Stimulated activated CD4-positive, alpha-beta T cell treated with anti-CD3 and anti-CD28 coated beads, TNF-alpha, amount 100 ng/mL, for 24 hours (primary cell): ENCODE data around the gene PCYT1A.
"Not testable (repeated sequence)": the region's sequence is repeated elsewhere in the genome, so short reads cannot be mapped to it uniquely, and the experiment has no call there.

Experiments
- DNase-seq, 3 experiments: peaks; one replicate each; pipeline ENCODE4 v3.0.0-alpha.2; 2020; ENCODE audit warnings: low read depth in 3 of 3

Gene PCYT1A

DNA sequence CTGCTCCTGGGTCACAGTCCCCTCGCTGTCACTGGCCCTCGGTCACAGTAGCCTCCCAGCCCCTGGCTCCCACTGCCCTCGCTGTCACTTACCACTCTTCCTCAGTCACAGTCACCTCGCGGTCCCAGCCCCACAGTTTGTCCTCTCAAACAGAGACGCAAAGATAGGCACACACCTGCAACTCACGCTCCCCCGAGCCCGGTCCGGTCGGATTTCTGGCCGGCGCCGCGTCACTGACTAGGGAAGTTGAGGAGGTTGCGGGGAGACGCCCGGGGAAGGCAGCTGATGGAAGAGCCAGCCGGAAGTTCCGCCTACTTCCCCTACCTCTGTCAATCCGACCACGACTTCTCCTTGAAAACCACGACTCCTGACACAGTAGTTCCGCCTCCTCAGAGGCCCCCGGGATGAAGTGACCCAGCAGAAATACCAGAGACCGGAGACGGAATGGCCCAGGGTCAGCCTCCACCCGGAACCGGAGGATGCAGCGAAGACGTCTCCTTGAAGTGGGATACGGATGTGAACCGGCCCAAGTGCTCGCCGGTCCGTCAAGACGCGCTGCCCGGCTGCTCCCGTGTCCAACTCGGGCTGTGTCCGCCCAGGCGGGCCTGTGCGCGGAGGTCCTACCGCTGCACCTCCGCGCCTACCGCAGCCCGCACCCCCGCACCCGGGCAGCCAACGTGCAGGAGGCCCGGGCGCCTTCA, at the start of gene PCYT1A:
Gene PCYT1A, minus strand, starts transcription at position 287 of the 701 bp plus-strand sequence. CDS start 17,195 bp downstream, outside the sequence.
- DNase-seq, result peak; percentile 55 to 79 (median 65)

DNA sequence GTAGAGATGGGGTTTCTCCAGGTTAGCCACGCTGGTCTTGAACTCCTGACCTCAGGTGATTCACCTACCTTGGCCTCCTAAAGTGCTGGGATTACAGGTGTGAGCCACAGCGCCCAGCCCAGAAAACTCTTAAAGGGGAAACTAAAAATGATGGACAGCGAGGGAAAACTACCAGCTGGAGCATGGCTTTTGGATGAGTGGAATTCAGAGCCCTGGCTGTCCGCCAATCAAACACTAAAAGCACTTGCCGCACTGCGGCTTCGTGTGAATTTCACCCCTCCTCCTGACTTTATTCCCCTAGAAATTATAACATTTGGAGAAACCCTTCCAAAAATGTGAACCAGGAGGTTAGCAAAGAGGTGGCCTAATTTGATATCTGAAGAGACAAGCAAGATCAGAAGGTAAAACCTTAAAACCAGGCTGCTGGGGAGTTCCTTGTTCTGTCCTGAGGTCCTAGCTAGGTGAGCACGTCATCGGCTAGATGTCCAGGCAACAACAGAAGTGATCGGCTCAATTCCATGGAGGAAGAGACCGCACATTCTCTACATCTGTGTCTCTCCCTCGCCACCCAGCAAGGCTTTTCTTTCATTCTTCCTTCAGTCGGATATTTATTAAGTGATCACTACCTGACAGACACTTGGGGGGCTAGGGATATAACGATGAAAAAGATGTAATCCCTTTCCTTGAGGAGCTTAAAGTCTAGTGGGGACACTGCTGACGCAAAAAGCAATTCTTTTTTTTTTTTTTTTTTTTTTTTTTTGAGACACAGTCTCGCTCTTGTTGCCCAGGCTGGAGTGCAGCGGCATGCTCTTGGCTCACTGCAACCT, 49.0 kb upstream of the PCYT1A start:
- no peak for DNase-seq

DNA sequence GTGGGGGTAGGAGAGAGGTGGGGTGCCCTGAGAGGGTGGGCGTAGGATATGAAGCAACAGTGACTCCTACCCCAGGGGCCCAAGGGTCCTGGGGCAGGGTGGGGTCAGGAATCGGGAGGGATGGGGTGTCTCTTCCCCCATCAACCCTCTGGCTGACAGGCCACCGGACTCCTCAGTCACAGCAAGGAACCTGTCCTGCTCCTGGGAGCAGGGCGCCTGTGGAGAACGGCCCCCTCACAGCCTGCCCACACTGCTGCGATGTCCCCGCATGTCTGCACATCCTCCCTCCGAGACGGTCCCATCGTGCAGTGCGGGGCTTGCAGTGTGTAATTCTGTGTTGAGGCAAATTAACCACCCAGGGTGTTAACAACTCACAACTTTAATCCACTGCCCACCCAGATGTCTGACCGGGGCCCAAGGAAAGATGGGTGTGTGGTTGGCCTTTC, 48.0 kb upstream of the PCYT1A start:
- DNase-seq, result no peak

DNA sequence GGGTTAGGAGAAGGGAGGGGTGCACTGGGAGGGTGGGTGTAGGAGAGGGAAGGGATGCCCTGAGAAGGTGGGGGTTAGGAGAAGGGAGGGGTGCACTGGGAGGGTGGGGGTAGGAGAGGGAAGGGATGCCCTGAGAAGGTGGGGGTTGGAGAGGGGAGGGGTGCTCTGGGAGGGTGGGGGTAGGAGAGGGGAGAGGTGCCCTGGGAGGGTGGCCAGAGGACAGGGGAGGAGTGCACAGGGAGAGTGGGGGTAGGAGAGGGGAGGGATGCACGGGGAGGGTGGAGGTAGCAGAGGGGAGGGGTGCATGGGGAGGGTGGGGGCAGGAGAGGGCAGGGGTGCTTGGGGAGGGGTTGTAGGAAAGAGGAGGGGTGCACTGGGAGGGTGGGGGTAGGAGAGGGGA, 47.5 kb upstream of the PCYT1A start:
- DNase-seq, result no peak

DNA sequence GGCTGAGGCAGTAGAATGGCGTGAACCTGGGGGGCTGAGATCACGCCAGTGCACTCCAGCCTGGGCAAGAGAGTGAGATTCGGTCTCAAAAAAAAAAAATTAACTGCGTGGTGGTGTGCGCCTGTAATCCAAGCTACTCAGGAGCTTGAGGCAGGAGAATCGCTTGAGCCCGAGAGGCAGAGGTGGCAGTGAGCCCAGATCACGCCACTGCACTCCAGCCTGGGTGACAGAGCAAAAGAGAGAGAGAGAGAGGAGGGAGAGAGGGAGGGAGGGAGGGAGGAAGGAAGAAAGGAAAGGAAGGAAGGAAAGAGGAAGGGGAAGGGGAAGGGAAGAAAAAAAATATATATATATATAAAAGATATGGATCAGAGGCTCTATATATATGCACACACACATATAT, 44.6 kb upstream of the PCYT1A start:
- no peak for DNase-seq

DNA sequence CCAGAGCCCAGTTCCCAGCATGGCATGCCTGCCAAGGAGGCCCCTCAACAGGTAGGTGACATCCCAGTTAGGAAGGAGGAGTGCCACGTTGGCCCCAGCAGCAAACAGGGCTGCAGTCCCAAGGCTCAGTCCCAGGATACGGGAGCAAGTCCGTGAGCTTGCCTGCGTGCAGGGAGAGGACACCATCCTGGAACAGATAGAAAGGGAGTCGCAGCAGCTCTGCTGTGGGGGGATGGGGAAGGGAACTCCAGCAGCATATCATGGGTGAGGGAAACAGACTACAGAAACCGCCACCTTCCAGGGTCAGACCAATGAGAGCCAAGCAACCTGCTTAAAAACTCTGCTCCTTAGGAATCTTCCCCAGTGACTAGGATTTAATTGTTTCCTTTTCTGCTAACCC, 39.9 kb upstream of the PCYT1A start:
- DNase-seq, result no peak

DNA sequence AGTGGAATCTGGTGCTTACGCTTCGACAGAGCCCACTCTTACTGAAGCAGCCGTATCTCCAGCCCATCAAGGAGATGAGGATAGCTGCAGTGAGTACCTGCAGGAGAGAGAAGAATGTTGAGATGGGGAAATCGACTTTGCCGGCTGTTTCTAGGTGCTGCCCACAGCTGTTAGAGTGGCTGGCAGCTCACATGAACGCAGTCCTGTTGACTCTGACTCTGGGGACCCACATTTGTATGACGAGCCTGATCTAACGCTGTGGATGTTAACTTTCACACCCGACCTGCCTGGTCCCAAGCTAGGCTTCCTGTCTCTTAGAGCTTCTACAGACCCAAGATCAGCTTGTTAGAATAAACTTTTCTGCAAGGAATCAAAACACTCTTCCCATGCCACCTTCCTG, 39.4 kb upstream of the PCYT1A start:
- no peak for DNase-seq

DNA sequence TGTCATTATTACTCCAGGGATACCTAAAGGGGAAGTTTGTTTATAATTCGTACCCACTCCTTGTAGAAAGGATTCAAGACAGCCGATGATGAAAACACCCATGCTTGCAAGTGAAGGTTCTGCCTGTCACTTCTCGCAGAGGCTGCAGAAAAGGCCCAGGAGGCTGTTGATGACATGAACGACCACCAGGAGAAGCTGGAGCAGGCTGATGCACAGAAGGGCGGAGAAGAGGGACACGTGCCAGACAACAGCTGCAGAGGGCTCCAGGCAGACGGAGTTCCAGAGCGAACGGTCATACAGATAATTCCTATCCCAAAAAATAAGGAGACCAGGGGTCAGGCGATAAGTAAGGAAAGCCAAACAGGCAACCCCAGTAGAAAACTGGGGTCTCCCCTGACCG, 36.2 kb upstream of the PCYT1A start:
- no peak for DNase-seq

DNA sequence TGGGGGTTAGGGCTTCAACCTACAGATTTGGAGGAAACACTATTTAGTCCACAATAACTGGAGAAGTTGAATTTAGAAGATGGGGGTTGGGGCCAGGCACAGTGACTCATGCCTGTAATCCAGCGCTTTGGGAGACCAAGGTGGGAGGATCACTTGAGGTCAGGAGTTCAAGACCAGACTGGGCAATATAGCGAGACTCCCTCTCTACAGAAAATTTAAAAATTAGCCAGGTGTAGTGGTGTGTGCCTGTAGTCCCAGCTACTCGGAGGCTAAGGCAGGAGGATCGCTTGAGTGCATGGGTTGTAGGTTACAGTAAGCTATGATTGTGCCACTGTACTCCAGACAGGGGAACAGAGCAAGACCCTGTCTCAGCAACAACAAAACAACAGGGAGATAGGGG, 35.5 kb upstream of the PCYT1A start:
- DNase-seq, result no peak

DNA sequence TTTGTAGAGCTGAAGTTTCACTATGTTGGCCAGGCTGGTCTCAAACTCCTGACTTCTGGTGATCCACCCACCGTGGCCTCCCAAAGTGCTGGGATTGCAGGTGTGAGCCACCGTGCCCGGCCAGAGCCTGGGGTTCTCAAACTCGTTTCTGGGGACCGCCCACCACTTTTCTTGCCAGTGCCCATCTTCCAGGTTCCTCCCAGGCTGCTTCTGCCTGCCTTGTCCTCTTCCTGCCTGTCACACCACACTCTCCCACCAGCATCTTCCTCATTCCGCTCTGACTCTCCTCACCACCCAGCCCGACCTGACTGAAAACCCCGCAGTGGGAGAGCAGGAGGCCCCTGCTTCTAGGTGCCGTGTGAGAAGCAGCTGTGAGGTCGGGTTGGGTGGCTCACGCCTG, 33.6 kb upstream of the PCYT1A start:
- no peak for DNase-seq

DNA sequence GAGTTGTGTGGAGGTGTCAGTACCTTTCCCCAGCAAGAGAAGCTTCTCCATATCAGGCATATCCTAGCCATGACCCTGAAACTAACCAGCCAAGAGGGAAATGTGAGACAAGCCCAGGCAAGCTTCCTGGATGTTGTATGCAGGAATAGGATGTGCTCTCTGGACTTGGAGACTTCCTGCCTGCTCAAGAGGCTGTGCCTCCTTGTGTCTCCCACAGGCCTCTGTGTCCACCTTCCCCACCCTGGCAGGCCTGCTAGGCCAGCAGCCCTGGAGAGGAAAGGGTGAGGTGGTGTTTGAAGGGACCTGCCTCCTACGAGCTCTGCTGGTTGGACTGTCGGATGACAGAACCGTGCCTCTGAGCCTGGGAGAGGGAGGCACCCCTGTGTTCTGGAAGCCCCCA, 32.6 kb upstream of the PCYT1A start:
- no peak for DNase-seq

DNA sequence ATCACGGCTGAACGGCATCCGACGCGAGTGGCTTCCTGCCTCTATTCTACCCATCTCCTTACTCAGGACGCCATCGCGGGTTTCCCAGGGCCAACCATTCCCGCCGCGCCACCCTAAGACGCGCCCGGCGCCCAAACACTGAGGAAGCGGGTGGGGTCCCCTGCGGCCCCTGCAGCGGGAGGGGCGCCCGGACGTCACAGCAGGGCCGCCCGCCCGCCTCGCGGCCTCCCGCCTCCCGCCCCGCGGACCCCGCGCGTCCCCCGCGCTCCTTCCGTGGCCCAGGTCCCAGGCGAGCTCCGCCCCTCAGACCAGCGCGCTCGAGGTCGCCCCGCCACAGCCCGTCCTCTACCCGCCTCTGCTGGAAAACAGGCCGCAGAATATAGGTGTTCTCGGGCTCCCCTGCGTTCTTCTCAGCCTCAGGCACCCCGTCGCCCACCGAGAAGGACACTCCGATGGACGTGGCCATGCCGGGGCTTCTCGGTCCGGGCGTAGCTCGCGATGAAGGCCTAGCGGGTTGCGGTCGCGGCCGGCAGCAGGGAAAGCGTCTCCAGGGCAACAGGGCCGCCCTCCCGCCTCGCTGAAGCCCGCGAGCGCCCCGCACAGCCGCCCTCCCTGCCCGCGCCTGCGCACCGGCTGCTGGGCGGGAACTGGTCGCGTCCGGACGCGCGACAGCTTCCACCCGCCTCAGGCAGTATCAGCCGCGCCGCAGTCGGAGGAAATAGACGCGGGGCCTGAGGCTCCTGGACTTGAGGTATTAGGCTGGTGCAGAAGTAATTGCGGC, 30.4 kb upstream of the PCYT1A start, which contains the start of gene DYNLT2B:
Gene DYNLT2B, minus strand, starts transcription at position 554 of the 781 bp plus-strand sequence. Its CDS starts 88 bp downstream, at position 466.
- peak; percentile 73 to 87 (median 75) for DNase-seq

DNA sequence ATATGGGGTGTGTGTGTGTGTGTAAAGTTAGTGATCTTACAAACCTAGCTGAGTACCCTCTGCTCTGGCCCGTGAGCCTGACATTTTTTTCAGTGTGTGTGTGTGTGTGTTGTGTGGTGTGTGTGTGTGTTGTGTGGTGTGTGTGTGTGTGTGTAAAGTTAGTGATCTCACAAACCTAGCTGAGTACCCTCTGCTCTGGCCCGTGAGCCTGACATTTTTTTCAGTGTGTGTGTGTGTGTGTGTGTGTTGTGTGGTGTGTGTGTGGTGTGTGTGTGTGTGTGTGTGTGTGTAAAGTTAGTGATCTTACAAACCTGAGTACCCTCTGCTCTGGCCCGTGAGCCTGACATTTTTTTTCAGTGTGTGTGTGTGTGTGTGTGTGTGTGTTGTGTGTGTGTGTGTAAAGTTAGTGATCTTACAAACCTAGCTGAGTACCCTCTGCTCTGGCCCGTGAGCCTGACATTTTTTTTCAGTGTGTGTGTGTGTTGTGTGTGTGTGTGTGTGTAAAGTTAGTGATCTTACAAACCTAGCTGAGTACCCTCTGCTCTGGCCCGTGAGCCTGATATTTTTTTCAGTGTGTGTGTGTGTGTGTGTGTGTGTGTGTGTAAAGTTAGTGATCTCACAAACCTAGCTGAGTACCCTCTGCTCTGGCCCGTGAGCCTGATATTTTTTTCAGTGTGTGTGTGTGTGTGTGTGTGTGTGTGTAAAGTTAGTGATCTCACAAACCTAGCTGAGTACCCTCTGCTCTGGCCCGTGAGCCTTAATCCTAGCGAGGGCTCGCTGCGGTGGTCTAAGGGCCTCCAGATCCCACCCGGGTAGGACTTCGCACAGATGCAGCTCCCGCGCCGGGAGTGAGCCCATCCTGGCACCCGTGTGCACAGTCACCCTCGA, 29.5 kb upstream of the PCYT1A start:
- DNase-seq, result not testable (repeated sequence)

DNA sequence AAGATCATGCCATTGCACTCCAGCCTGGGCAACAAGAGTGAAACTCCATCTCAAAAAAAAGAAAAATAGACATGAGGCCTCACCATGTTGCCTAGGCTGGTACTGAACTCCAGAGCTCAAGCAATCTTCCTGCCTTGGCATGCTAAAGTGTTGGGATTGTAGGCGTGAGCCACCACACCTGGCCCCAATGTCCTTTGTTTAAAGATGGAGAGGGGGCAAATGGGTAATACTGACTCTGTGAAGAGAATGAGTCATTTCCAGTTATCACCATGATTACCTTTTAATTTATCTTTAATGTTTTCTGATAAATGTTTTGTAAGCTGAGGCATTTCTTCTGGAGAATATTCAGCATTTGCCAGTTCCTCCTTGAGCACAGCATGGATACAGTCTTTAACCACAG, 28.3 kb upstream of the PCYT1A start:
- DNase-seq, result no peak

DNA sequence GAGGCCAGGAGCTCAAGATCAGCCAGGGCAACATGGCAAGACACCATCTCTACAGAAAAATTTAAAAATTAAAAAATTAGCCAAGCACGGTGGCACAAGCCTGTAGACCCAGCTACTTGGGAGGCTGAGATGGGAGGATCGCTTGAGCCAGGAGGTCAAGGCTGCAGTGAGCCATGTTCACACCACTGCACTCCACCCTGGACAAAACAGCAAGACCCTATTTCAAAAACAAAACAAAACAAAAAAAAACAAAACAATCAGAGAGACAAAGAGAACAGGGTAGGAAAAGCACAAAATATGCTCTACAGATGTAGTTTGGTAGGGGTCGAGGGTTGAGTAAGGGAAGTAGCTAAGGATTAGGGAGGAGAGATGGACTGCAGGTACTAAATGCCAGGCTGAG, 27.1 kb upstream of the PCYT1A start:
- DNase-seq, result no peak

DNA sequence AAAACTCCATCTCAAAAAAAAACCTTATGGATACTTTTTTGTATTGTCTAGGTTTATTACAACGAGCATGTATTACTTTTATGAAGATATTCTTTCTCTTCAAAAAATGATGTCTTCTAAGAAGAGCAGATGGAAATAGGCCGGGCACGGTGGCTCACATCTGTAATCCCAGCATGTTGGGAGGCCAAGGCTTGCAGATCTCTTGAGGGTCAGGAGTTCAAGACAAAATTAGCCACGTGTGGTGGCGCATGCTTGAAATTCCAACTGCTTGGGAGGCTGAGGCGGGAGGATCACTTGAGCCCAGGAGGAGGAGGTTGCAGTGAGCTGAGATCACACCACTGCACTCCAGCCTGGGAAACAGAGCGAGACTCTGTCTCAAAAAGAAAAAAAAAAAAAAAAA, 26.6 kb upstream of the PCYT1A start:
- not testable (repeated sequence) for DNase-seq

DNA sequence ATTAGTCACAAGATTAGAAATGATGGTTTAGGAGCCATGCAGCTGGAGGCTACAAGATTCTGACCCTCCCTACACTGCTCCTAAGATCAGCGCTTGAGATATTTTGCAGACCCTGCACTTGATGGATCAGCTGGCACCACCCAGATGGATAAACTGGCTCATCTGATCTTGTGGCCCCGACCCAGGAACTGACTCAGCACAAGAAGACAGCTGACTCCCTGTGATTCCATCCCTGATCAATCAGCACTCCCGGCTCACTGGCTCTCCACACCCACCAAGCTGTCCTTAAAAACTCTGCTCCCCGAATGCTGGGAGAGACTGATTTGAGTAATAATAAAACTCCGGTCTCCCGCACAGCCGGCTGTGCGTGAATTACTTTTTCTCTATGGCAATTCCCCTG, 15.4 kb upstream of the PCYT1A start:
- not testable (repeated sequence) for DNase-seq

DNA sequence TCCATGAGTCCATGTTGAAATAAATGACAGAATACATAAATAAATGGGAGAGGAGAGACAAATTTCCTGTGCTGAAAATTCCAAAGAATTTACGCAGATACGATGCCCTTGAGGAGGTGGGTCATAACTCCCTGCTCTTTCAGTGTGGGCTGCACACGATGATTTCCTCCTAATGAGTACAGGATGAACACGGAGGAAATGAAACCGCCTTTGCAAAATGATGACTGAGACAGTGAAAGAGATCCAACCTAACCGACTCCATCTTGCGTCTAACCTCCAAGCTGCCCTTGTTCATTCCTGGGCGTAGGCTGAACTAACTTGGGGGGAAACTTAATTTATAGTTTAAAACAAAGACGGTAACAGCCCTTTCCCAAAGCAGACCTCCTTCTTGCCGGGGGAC, 15.0 kb upstream of the PCYT1A start:
- not testable (repeated sequence) for DNase-seq

DNA sequence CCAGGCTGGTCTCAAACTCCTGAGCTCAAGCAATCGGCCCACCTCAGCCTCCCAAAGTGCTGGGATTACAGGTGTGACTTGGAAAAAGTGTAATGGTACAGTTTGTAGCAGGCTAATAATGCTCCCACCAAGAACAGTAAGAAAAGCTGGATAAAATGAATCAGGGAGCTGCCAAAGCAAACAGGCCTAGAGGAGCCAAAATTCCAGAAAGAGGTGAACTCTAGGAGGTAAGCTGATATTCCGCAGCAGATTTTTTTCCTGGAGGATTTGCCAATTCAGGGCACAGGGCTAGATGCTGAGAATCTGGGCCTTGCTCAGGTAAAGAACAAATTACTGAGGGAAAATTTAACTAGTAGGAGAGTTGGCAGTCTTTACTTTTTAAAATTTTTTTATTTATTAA, 11.0 kb upstream of the PCYT1A start:
- DNase-seq, result no peak

DNA sequence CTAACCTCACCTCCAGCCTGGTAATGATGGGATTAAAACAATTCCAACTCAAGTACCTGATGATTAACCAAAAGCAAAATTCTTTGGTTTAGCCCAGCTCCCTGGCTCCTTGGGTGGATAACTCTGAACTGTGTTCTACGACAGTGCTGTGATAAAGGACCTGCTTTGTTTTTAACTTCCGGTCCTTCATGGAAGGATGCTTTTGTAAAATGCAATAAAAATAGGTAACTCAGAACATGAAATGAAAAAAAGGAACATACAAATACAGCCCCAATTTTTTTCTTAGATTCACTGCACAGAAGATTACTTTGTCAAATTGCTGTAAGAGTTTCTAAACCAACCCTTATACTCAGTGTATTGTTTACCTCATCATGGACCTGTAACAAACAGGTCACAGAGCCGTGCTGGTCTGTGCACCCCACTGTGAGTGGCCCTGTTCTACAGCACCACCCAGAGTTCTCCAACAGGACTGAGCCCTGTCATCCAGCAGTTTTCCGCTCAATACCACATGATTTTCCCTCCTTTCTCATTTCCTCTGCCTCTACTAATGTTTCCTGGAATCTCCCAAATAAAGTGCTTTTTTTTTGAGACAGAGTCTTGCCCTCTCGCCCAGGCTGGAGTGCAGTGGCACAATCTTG, 4.9 kb upstream of the PCYT1A start:
- no peak for DNase-seq

DNA sequence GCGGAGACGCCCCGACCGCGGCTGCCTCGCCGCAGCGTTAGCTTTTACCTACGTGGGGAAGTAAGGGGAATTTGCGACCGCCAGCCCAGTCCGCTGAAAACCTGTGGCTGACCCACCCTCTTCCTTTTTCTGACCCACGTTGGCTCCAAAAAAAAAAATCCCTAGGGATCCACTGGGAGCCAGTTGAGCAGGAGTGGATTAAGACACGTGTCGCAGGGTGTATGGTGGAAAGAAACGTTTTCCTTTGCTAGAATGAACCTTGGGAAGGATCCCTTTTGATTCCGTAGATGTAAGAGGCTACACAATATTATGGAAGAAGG, 575 bp upstream of the PCYT1A start:
- DNase-seq, result no peak
